Measurements from ENCODE around the gene TMPRSS3.

TMPRSS3 gene

DNA sequence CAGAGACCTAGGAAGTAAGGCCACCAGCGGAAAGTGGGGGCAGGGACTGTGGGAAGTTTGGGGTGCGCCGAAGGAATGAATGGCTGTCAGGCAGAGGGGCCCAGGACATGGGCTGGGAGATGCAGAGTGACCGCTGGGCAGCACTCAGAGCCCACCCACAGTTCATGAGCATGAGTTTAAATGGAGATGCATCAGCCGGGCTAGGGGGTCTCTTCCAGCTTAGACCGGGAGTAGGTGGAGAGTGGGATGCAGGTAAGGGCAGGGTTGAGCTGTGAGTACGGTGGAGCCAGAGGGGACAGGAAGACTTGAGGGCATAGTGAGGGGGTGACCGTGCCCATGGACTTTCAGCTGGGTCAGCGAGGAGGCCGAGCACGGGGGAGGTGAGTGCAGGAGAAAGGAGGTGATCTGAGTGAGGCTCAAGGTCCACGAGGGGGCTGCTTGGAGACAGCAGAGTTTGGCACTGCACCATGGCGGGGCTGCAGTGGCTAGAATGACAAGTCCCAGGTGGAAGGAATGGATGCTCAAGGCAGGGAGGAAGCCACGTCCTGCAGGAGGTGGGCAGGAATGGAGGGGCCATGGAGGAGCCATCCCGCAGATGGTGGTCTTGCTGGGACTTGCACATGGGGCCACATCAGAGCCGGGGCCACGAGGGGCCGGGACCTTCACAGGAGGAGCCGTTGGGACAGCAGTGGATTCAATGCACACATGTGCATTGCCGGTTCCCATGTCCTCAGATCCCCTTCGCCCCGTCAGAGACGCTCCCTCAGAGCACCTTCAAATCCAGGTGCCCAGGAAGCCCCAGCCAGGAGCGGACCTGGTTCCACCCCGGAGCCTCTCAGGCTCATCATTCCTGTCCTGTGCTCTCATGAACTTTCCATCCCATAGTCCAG, 42.7 kb upstream of the TMPRSS3 start:
- H3K27me3 ChIP-seq (ENCODE audit: control insufficient read depth, insufficient read depth, low read length): no peaks in the 10 kb centered on the region
- H3K4me2 ChIP-seq (ENCODE audit: low read length): no peak overlapping the region
- no peak for TF ChIP-seq CTCF (IDR thresholded peaks at IDR 0.05)
- no peak overlapping the region for H3K9ac ChIP-seq
- H3K27ac ChIP-seq: no peak overlapping the region
- no peaks in the 10 kb centered on the region for H3K9me3 ChIP-seq (ENCODE audit: control insufficient read depth, low read length)
- no peak overlapping the region for H2AFZ ChIP-seq
- H3K36me3 ChIP-seq (ENCODE audit: control insufficient read depth, insufficient read depth, low read length): no peaks in the 10 kb centered on the region
- H3K4me3 ChIP-seq (ENCODE audit: low read depth, low read length): no peak overlapping the region
- H3K79me2 ChIP-seq: no peaks in the 10 kb centered on the region
- no peaks in the 10 kb centered on the region for H3K4me1 ChIP-seq

GRCh38 chr21:42437786-42438185, 41.9 kb upstream of the TMPRSS3 start:
- H3K4me3 ChIP-seq (ENCODE audit: low read depth, low read length): no peak overlapping the region
- no peak overlapping the region for H3K27ac ChIP-seq
- no peaks in the 10 kb centered on the region for H3K36me3 ChIP-seq (ENCODE audit: control insufficient read depth, insufficient read depth, low read length)
- H3K4me2 ChIP-seq (ENCODE audit: low read length): no peak overlapping the region
- no peaks in the 10 kb centered on the region for H3K79me2 ChIP-seq
- H2AFZ ChIP-seq: no peak overlapping the region
- no peaks in the 10 kb centered on the region for H3K9me3 ChIP-seq (ENCODE audit: control insufficient read depth, low read length)
- TF ChIP-seq CTCF (IDR thresholded peaks at IDR 0.05): no peak
- H3K4me1 ChIP-seq: no peaks in the 10 kb centered on the region
- no peaks in the 10 kb centered on the region for H3K27me3 ChIP-seq (ENCODE audit: control insufficient read depth, insufficient read depth, low read length)
- no peak overlapping the region for H3K9ac ChIP-seq

DNA sequence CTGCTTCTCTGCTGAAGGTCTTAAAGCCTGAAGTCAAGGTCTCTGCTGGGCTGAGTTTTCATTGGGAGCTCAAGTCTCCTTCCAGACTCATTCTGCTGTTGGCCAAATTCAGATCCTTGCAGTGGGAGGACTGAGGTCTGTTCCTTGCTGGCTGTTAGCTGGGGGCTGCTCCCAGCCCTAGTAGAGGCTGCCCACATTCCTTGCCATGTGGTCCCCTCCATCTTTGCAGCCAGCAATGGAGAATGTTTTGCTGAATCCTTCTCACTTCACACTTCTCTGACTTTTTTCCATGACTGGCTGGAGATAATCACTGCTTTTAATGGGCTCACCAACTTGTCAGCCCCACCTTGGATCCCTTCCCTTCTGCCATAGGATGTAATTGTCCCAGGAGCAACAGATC, 41.1 kb upstream of the TMPRSS3 start:
- Histone ChIP-seq H3K4me2 (ENCODE audit: low read length) (no peak overlapping the region), H3K27me3 (ENCODE audit: control insufficient read depth, insufficient read depth, low read length) (no peaks in the 10 kb centered on the region), H3K27ac (no peak overlapping the region), H3K79me2 (no peaks in the 10 kb centered on the region), H3K36me3 (ENCODE audit: control insufficient read depth, insufficient read depth, low read length) (no peaks in the 10 kb centered on the region), H3K9ac (no peak overlapping the region), H3K4me3 (ENCODE audit: low read depth, low read length) (no peak overlapping the region), H3K9me3 (ENCODE audit: control insufficient read depth, low read length) (no peaks in the 10 kb centered on the region), H3K4me1 (no peaks in the 10 kb centered on the region), H2AFZ (no peak overlapping the region)
- no peak for TF ChIP-seq CTCF (IDR thresholded peaks at IDR 0.05)

DNA sequence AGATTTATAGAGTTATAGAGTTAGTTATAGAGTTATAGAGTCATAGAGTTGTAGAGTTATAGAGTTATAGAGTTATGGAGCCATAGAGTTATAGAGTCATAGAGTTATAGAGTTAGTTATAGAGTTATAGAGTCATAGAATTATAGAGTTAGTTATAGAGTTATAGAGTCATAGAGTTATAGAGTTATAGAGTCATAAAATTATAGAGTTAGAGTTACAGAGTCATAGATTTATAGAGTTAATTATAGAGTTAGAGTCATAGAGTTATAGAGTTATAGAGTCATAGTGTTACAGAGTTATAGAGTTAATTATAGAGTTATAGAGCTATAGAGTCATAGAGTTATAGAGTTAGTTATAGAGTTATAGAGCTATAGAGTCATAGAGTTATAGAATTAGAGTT, 40.0 kb upstream of the TMPRSS3 start:
- Histone ChIP-seq H3K79me2 (no peaks in the 10 kb centered on the region), H2AFZ (no peak overlapping the region), H3K27ac (no peak overlapping the region), H3K27me3 (ENCODE audit: control insufficient read depth, insufficient read depth, low read length) (no peaks in the 10 kb centered on the region), H3K9me3 (ENCODE audit: control insufficient read depth, low read length) (no peaks in the 10 kb centered on the region), H3K36me3 (ENCODE audit: control insufficient read depth, insufficient read depth, low read length) (no peaks in the 10 kb centered on the region), H3K4me2 (ENCODE audit: low read length) (no peak overlapping the region), H3K4me1 (no peaks in the 10 kb centered on the region), H3K9ac (no peak overlapping the region), H3K4me3 (ENCODE audit: low read depth, low read length) (no peak overlapping the region)
- no peak for TF ChIP-seq CTCF (IDR thresholded peaks at IDR 0.05)

DNA sequence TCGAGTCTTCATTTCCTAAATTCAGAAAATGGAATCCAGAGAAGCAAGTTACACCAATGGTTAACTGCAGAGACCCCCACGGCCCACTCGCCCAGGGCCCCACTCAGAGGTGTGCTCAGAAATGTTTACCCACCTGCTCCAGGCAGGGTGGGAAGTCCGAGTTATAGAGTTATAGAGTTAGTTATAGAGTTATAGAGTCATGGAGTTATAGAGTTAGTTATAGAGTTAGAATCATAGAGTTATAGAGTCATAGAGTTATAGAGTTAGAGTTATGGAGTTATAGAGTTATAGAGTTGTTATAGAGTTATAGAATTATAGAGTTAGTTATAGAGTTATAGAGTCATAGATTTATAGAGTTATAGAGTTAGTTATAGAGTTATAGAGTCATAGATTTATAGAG, 39.5 kb upstream of the TMPRSS3 start:
- TF ChIP-seq CTCF (IDR thresholded peaks at IDR 0.05): no peak
- H3K27me3 ChIP-seq (ENCODE audit: control insufficient read depth, insufficient read depth, low read length): no peaks in the 10 kb centered on the region

More for the DNA sequence above, 39.5 kb upstream of the TMPRSS3 start:
- Histone ChIP-seq H3K9me3 (ENCODE audit: control insufficient read depth, low read length) (no peaks in the 10 kb centered on the region), H2AFZ (no peak overlapping the region), H3K36me3 (ENCODE audit: control insufficient read depth, insufficient read depth, low read length) (no peaks in the 10 kb centered on the region), H3K79me2 (no peaks in the 10 kb centered on the region), H3K4me1 (no peaks in the 10 kb centered on the region), H3K27ac (no peak overlapping the region), H3K4me2 (ENCODE audit: low read length) (no peak overlapping the region), H3K9ac (no peak overlapping the region), H3K4me3 (ENCODE audit: low read depth, low read length) (no peak overlapping the region)

Measured in parathyroid adenoma (tissue), 2 donors.